Skin epidermis (tissue), 12 donors: Measurements from ENCODE around the gene RPS17.
"Not testable (repeated sequence)": the region's sequence is repeated elsewhere in the genome, so short reads cannot be mapped to it uniquely, and the experiment has no call there.

ENCODE experiments used
- H3K27ac ChIP-seq, 21 experiments: fragments of 200-600 bp; sonication (generic) in 11 of 21; one replicate each; pipeline ENCODE4 v1.5.0; 2020; ENCODE audit warnings: mild to moderate bottlenecking in 3 of 21, inconsistent platforms in 2 of 21, moderate library complexity in 2 of 21
- H3K4me3 ChIP-seq, 7 experiments: fragments of 200-600 bp; sonication (generic) in 2 of 7; one replicate each; pipeline ENCODE4 v1.5.0; 2020; ENCODE audit warnings: inconsistent platforms in 2 of 7, mild to moderate bottlenecking in 2 of 7, moderate library complexity in 1 of 7

The RPS17 gene

GRCh38 chr15:82531496-82532382, 8.5 kb downstream of the RPS17 start:
- Histone ChIP-seq H3K27ac (peak overlapping the region in 1 of 21 experiments; percentile 8), H3K4me3 (no peak overlapping the region)

DNA sequence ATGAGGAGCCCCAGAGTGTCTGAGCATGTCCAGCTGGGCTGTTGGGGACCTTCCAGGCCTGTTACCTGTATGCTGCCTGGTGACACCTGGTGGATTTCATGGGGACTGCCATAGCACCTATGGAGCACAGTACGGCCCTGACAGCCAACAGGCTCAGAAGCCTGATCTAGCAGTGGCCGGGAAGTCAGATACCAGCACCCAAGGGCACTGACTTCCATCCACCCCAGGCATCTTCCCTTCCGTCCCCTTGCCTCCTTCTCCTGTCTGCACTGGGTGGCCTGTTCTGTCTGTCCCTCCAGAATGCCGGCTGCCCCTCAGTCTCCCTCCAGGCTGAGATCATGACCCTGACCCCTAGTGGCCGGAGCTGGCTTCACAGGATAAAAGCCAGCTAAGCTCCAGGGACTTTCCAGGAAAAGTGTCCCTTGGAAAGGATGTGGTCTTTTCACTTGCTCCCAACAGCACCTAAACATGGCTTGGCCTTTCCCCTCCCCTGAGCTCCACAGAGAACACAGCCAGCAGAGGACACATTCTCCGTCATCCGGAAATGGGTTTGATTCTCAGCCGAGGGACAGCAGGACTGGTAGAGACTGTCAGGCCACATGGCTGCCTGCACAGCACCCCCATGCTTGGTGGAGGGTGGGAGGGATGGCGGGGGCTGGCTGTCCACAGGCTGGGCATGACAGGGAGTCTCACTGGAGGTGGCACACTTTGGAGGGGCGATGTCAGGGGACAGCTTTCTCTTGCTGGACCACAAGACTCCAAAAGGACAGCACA, 9.5 kb downstream of the RPS17 start:
- H3K4me3 ChIP-seq, result peak overlapping the region in 2 of 7 experiments; percentile 1 to 15
- H3K27ac ChIP-seq, result no peak overlapping the region

DNA sequence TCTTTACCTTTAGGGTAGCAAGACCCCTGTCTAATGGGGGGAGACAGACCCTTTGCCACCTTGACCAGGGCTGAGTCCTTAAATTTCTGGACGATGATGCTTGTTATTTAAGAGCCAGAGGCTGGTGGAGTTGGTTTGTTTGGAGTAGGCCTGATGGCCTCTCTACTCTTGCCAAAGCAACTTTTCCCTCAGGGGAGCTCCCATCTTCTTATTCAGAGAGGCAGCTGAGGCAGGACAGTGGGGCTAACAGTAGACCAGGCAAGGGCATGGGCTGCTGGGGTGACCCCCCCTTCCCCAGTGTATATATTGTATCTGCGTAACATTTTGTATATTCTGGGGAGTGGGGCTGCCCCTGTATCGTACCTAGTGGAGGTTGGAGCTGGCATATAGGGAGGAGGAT, 10.3 kb downstream of the RPS17 start:
- H3K4me3 ChIP-seq, result no peak overlapping the region
- no peak overlapping the region for H3K27ac ChIP-seq

- H3K27ac ChIP-seq, result not testable (repeated sequence)
- peak overlapping the region in 4 of 7 experiments; percentile 20 to 26 (median 24) for H3K4me3 ChIP-seq
These were observed 26.7 kb downstream of the RPS17 start for GRCh38 chr15:82513587-82513986.

GRCh38 chr15:82507693-82508092, 32.6 kb downstream of the RPS17 start:
- H3K27ac ChIP-seq, H3K4me3 ChIP-seq: not testable (repeated sequence)

GRCh38 chr15:82507087-82507486, 33.2 kb downstream of the RPS17 start:
- H3K4me3 ChIP-seq, H3K27ac ChIP-seq: not testable (repeated sequence)

GRCh38 chr15:82505842-82506241, 34.4 kb downstream of the RPS17 start:
- H3K27ac ChIP-seq, H3K4me3 ChIP-seq: not testable (repeated sequence)

- not testable (repeated sequence) for H3K27ac ChIP-seq, H3K4me3 ChIP-seq
These were observed 36.2 kb downstream of the RPS17 start for GRCh38 chr15:82504074-82504473.

GRCh38 chr15:82502700-82503339, 37.4 kb downstream of the RPS17 start:
- H3K4me3 ChIP-seq, H3K27ac ChIP-seq: not testable (repeated sequence)

DNA sequence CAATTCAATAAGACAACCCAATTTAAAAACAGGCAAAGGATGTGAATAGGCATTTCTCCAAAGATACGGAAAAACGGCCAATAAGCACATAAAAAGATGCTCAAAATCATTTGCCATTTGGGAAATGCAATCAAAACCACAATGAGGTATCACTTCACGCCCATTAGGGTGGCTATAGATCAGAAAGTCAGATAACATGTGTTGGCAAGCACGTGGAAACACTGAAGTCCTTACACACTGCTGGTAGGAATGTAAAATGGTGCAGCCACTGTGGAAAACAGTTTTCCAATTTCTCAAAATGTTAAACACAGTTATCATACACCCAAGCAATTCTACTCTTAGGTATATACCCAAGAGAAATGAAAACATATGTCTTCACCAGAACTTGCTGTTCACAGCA, 39.5 kb downstream of the RPS17 start:
- H3K4me3 ChIP-seq, H3K27ac ChIP-seq: not testable (repeated sequence)

DNA sequence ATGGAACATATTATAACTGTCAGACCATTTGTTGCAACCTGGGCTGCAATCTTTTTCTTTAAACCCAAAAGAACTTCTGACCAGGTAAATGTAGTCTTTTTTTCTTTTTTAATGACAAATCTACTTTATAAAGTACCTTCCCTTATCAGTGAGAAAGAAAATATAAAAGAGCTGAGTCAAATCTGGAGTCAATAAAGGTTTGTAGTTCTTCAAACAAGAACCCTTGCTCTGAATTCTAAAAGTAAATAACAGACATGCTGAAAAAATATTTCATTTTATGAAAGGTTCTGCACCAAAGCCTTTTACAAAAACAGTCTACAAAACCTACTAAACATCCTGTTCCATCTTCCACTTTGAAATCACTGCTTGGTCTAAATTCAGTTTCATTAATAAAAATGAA, 42.3 kb downstream of the RPS17 start:
- H3K27ac ChIP-seq, H3K4me3 ChIP-seq: not testable (repeated sequence)

GRCh38 chr15:82488250-82488649, 52.0 kb downstream of the RPS17 start:
- not testable (repeated sequence) for H3K4me3 ChIP-seq, H3K27ac ChIP-seq

- H3K27ac ChIP-seq, H3K4me3 ChIP-seq: not testable (repeated sequence)
These were observed 53.2 kb downstream of the RPS17 start for GRCh38 chr15:82487045-82487444.
